ENCODE results near the gene RASD1.
"Not testable (repeated sequence)": the region's sequence is repeated elsewhere in the genome, so short reads cannot be mapped to it uniquely, and the experiment has no call there.

DNA sequence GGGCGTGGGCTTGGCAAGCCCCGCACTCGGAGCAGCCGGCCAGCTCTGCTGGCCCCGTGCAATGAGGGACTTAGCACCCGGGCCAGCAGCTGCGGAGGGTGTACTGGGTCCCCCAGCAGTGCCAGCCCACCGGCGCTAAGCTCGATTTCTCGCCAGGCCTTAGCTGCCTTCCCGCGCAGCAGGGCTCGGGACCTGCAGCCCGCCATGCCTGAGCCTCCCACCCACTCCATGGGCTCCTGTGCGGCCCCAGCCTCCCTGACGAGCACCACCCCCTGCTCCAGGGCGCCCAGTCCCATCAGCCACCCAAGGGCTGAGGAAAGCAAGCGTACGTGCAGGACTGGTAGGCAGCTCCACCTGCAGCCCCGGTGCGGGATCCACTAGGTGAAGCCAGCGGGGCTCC is 9.8 kb downstream of the RASD1 start:
- TF ChIP-seq, protein P1, sequence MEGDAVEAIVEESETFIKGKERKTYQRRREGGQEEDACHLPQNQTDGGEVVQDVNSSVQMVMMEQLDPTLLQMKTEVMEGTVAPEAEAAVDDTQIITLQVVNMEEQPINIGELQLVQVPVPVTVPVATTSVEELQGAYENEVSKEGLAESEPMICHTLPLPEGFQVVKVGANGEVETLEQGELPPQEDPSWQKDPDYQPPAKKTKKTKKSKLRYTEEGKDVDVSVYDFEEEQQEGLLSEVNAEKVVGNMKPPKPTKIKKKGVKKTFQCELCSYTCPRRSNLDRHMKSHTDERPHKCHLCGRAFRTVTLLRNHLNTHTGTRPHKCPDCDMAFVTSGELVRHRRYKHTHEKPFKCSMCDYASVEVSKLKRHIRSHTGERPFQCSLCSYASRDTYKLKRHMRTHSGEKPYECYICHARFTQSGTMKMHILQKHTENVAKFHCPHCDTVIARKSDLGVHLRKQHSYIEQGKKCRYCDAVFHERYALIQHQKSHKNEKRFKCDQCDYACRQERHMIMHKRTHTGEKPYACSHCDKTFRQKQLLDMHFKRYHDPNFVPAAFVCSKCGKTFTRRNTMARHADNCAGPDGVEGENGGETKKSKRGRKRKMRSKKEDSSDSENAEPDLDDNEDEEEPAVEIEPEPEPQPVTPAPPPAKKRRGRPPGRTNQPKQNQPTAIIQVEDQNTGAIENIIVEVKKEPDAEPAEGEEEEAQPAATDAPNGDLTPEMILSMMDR (IDR thresholded peaks at IDR 0.05) = not testable (repeated sequence)
- not testable (repeated sequence) for TF ChIP-seq POLR2A (IDR thresholded peaks at IDR 0.05)
